Measurements from ENCODE around the gene IGBP1. TPM values are rescaled to one million over a fixed set of nuclear protein-coding genes. Genes with fewer than 3 reads are reported as not detected.
A peak's percentile ranks its signal among the peaks of the same experiment; 100 is the strongest.

Gene IGBP1
- total and polyA plus RNA-seq, 9 of the 15 experiments (the other 6 are each of a cell fraction or from before 2014, with no cell fraction given) = 36.6 to 91.5 (median 52.8) TPM

- TF ChIP-seq HDAC2 (IDR thresholded peaks at IDR 0.05) (0 out of 2 replicates have a peak, but pooled peaks have one; percentile 52), HNRNPLL (IDR thresholded peaks at IDR 0.05; ENCODE audit: low read depth, low read length, poor library complexity, severe bottlenecking) (peak; percentile 25), RNF2 (IDR thresholded peaks at IDR 0.05) (0 out of 2 replicates have a peak, but pooled peaks have one; percentile 33), ZNF354B (CRISPR knock-in tag; IDR thresholded peaks at IDR 0.05) (no peak), FOXP4 (CRISPR knock-in tag; IDR thresholded peaks at IDR 0.05; ENCODE audit: borderline replicate concordance) (no peak), DIDO1 (tag; IDR thresholded peaks at IDR 0.05; ENCODE audit: low read depth) (peak; percentile 35; the same call in 1 of the 2 replicates), CBFA2T3 (IDR thresholded peaks at IDR 0.05) (no peak), ZBTB7A (IDR thresholded peaks at IDR 0.05; ENCODE audit: borderline replicate concordance, control insufficient read depth, low read depth, low read length) (no peak), GTF2B (IDR thresholded peaks at IDR 0.05; ENCODE audit: extremely low read depth, insufficient read length) (no peak), PBX2 (CRISPR knock-in tag; IDR thresholded peaks at IDR 0.05; ENCODE audit: low read depth) (no peak), PBX2 (tag; conservative IDR thresholded peaks at IDR 0.05; ENCODE audit: low read depth) (no peak), CHAMP1 (IDR thresholded peaks at IDR 0.05) (no peak), SAP30 (IDR thresholded peaks at IDR 0.05; ENCODE audit: borderline replicate concordance, insufficient read depth, low read depth, low read length, poor library complexity, severe bottlenecking) (peak; percentile 64), RB1 (IDR thresholded peaks at IDR 0.05; ENCODE audit: low read depth) (0 out of 2 replicates have a peak, but pooled peaks have one; percentile 48), BCOR (IDR thresholded peaks at IDR 0.05) (no peak), PHB (CRISPR knock-in tag; IDR thresholded peaks at IDR 0.05) (no peak), ZNF41 (CRISPR knock-in tag; conservative IDR thresholded peaks at IDR 0.05) (no peak)
- TF ChIP-seq, protein P1, sequence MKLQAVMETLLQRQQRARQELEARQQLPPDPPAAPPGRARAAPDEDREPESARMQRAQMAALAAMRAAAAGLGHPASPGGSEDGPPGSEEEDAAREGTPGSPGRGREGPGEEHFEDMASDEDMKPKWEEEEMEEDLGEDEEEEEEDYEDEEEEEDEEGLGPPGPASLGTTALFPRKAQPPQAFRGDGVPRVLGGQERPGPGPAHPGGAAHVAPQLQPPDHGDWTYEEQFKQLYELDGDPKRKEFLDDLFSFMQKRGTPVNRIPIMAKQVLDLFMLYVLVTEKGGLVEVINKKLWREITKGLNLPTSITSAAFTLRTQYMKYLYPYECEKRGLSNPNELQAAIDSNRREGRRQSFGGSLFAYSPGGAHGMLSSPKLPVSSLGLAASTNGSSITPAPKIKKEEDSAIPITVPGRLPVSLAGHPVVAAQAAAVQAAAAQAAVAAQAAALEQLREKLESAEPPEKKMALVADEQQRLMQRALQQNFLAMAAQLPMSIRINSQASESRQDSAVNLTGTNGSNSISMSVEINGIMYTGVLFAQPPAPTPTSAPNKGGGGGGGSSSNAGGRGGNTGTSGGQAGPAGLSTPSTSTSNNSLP (IDR thresholded peaks at IDR 0.05; ENCODE audit: borderline replicate concordance, low read depth, low read length) = no peak
Observed at GRCh38 chrX:70133303-70134115, at the start of gene IGBP1 (continued).

All from K562 (cell line).